ENCODE results near the gene PREPL. TPM values are rescaled to one million over a fixed set of nuclear protein-coding genes. Genes with fewer than 3 reads are reported as not detected.

PREPL gene
- polyA plus RNA-seq, 1 donor (not counting 4 experiments of a cell fraction or from before 2014, with no cell fraction given): 36.4 TPM

- no peaks in the 10 kb centered on the region for H3K9me3 ChIP-seq (ENCODE audit: control insufficient read depth, low read depth, low read length)
- H3K27me3 ChIP-seq (ENCODE audit: control insufficient read depth, extremely low read depth, insufficient read depth, low read length): no peaks in the 10 kb centered on the region
- no peak overlapping the region for H3K4me3 ChIP-seq (ENCODE audit: control insufficient read depth in 2 of 3, extremely low read depth in 1 of 3, insufficient read depth in 2 of 3, low read depth in 1 of 3, low read length in 3 of 3)
- FAIRE-seq: no peak
- H3K9ac ChIP-seq (ENCODE audit: control insufficient read depth, extremely low read depth, insufficient read depth, low read length): no peak overlapping the region
- H3K4me1 ChIP-seq (ENCODE audit: control insufficient read depth, extremely low read depth, insufficient read depth, low read length): no peaks in the 10 kb centered on the region
- no peak overlapping the region for H3K27ac ChIP-seq (ENCODE audit: control insufficient read depth, insufficient read depth, low read length)
- no peak overlapping the region for H2AFZ ChIP-seq (ENCODE audit: control insufficient read depth, low read length)
- no peaks in the 10 kb centered on the region for H3K9me1 ChIP-seq (ENCODE audit: control insufficient read depth, extremely low read depth, insufficient read depth, low read length)
- no peak overlapping the region for H3K4me2 ChIP-seq (ENCODE audit: control insufficient read depth, extremely low read depth, insufficient read depth, low read depth, low read length)
- no peaks in the 10 kb centered on the region for H4K20me1 ChIP-seq (ENCODE audit: control insufficient read depth, extremely low read depth, insufficient read depth, low read length)
- H3K79me2 ChIP-seq (ENCODE audit: control insufficient read depth, insufficient read depth, low read length): no peaks in the 10 kb centered on the region
- H3K36me3 ChIP-seq (ENCODE audit: control insufficient read depth in 2 of 2, extremely low read depth in 1 of 2, insufficient read depth in 2 of 2, low read length in 2 of 2): peaks cover 8 to 10% of the 10 kb centered on the region in 2 experiments
- no peak for TF ChIP-seq EZH2 (IDR thresholded peaks at IDR 0.05; ENCODE audit: low read length)
- no peak for TF ChIP-seq CTCF (optimal IDR thresholded peaks at IDR 0.05 in 1 of 3, IDR thresholded peaks at IDR 0.05 in 1 of 3, conservative IDR thresholded peaks at IDR 0.05 in 1 of 3; ENCODE audit: extremely low read depth in 1 of 3, insufficient read depth in 2 of 3, low read length in 3 of 3)
- dilution Hi-C loops (cut with MboI; ENCODE audit: extremely low pct_ligation_motif_present, low sequenced_read_pairs): no loop called here
- DNase-seq (ENCODE audit: low read depth, low spot score): no peak
These were observed 27.3 kb downstream of the PREPL start for GRCh38 chr2:44333994-44334393.

GRCh38 chr2:44330801-44331200, 30.5 kb downstream of the PREPL start:
- FAIRE-seq (no peak), DNase-seq (ENCODE audit: low read depth, low spot score) (no peak)
- dilution Hi-C loops (cut with MboI; ENCODE audit: extremely low pct_ligation_motif_present, low sequenced_read_pairs): no loop called here
- no peak overlapping the region for H2AFZ ChIP-seq (ENCODE audit: control insufficient read depth, low read length)
- H3K27me3 ChIP-seq (ENCODE audit: control insufficient read depth, extremely low read depth, insufficient read depth, low read length): no peaks in the 10 kb centered on the region
- no peaks in the 10 kb centered on the region for H3K9me3 ChIP-seq (ENCODE audit: control insufficient read depth, low read depth, low read length)
- no peaks in the 10 kb centered on the region for H3K9me1 ChIP-seq (ENCODE audit: control insufficient read depth, extremely low read depth, insufficient read depth, low read length)
- no peak overlapping the region for H3K27ac ChIP-seq (ENCODE audit: control insufficient read depth, insufficient read depth, low read length)
- no peak for TF ChIP-seq CTCF (optimal IDR thresholded peaks at IDR 0.05 in 1 of 3, IDR thresholded peaks at IDR 0.05 in 1 of 3, conservative IDR thresholded peaks at IDR 0.05 in 1 of 3; ENCODE audit: extremely low read depth in 1 of 3, insufficient read depth in 2 of 3, low read length in 3 of 3)
- TF ChIP-seq EZH2 (IDR thresholded peaks at IDR 0.05; ENCODE audit: low read length): no peak
- peaks cover 7 to 11% of the 10 kb centered on the region in 2 experiments for H3K36me3 ChIP-seq (ENCODE audit: control insufficient read depth in 2 of 2, extremely low read depth in 1 of 2, insufficient read depth in 2 of 2, low read length in 2 of 2)
- no peaks in the 10 kb centered on the region for H3K4me1 ChIP-seq (ENCODE audit: control insufficient read depth, extremely low read depth, insufficient read depth, low read length)
- H4K20me1 ChIP-seq (ENCODE audit: control insufficient read depth, extremely low read depth, insufficient read depth, low read length): peaks cover 3% of the 10 kb centered on the region
- H3K4me3 ChIP-seq (ENCODE audit: control insufficient read depth in 2 of 3, extremely low read depth in 1 of 3, insufficient read depth in 2 of 3, low read depth in 1 of 3, low read length in 3 of 3): no peak overlapping the region
- H3K79me2 ChIP-seq (ENCODE audit: control insufficient read depth, insufficient read depth, low read length): no peaks in the 10 kb centered on the region
- no peak overlapping the region for H3K4me2 ChIP-seq (ENCODE audit: control insufficient read depth, extremely low read depth, insufficient read depth, low read depth, low read length)
- H3K9ac ChIP-seq (ENCODE audit: control insufficient read depth, extremely low read depth, insufficient read depth, low read length): no peak overlapping the region

Data from keratinocyte (primary cell).